ENCODE results near the gene SLC19A2. TPM values are rescaled to one million over a fixed set of nuclear protein-coding genes. Genes with fewer than 3 reads are reported as not detected.

The SLC19A2 gene
- total and polyA plus RNA-seq, 5 donors = 11.2 to 26.5 (median 16.6) TPM

- intact Hi-C loops (cut with DNase I) = no loop called here
- Histone ChIP-seq H3K9me3 (ENCODE audit: control insufficient read depth, low read length) (no peaks in the 10 kb centered on the region), H3K4me1 (ENCODE audit: control insufficient read depth, insufficient read depth, low read length) (peaks cover 1% of the 10 kb centered on the region), H3K27ac (ENCODE audit: low read length) (no peak overlapping the region), H3K4me3 (ENCODE audit: low read length) (no peak overlapping the region), H3K27me3 (ENCODE audit: control insufficient read depth, insufficient read depth) (no peaks in the 10 kb centered on the region)
- 91% methylated on average over 5 of the region's 5 CpGs for whole genome bisulfite sequencing
- no peak for DNase-seq
- ATAC-seq = no peak
Observed at GRCh38 chr1:169473347-169473746, 12.4 kb downstream of the SLC19A2 start.

GRCh38 chr1:169472738-169473137 is 13.0 kb downstream of the SLC19A2 start:
- no peak for ATAC-seq

GRCh38 chr1:169468982-169469381 is 16.8 kb downstream of the SLC19A2 start:
- DNase-seq (no peak), ATAC-seq (no peak)
- intact Hi-C loops (cut with DNase I) = loop anchor here in 2 of 4 donors (5.0 to 10.0 kb wide), 2 partner anchors 73 to 76 kb away; no protein-coding TSS in a partner anchor
- H3K27me3 ChIP-seq (ENCODE audit: control insufficient read depth, insufficient read depth) = no peaks in the 10 kb centered on the region
- no peaks in the 10 kb centered on the region for H3K9me3 ChIP-seq (ENCODE audit: control insufficient read depth, low read length)
- H3K27ac ChIP-seq (ENCODE audit: low read length) = no peak overlapping the region
- no peaks in the 10 kb centered on the region for H3K4me1 ChIP-seq (ENCODE audit: control insufficient read depth, insufficient read depth, low read length)
- H3K4me3 ChIP-seq (ENCODE audit: low read length) = no peak overlapping the region

More at GRCh38 chr1:169472738-169473137, 13.0 kb downstream of the SLC19A2 start:
- Histone ChIP-seq H3K27ac (ENCODE audit: low read length) (no peak overlapping the region), H3K27me3 (ENCODE audit: control insufficient read depth, insufficient read depth) (no peaks in the 10 kb centered on the region), H3K4me3 (ENCODE audit: low read length) (no peak overlapping the region), H3K9me3 (ENCODE audit: control insufficient read depth, low read length) (no peaks in the 10 kb centered on the region), H3K4me1 (ENCODE audit: control insufficient read depth, insufficient read depth, low read length) (peaks cover 1% of the 10 kb centered on the region)
- no peak for DNase-seq
- WGBS = 91% methylated on average over 3 of the region's 3 CpGs
- intact Hi-C loops (cut with DNase I) = no loop called here

- intact Hi-C loops (cut with DNase I) = loop anchor here in 2 of 4 donors (5.0 to 10.0 kb wide), 2 partner anchors 76 to 78 kb away; no protein-coding TSS in a partner anchor
- no peak for DNase-seq
- Histone ChIP-seq H3K4me1 (ENCODE audit: control insufficient read depth, insufficient read depth, low read length) (no peaks in the 10 kb centered on the region), H3K27me3 (ENCODE audit: control insufficient read depth, insufficient read depth) (no peaks in the 10 kb centered on the region), H3K27ac (ENCODE audit: low read length) (no peak overlapping the region), H3K9me3 (ENCODE audit: control insufficient read depth, low read length) (no peaks in the 10 kb centered on the region), H3K4me3 (ENCODE audit: low read length) (no peak overlapping the region)
- ATAC-seq = no peak
- WGBS = 79% methylated on average over 8 of the region's 8 CpGs
Observed at GRCh38 chr1:169466259-169467230, 19.2 kb downstream of the SLC19A2 start.

- no peak overlapping the region for H3K4me3 ChIP-seq (ENCODE audit: low read length)
- H3K27ac ChIP-seq (ENCODE audit: low read length) = no peak overlapping the region
- DNase-seq (no peak), ATAC-seq (no peak)
- H3K9me3 ChIP-seq (ENCODE audit: control insufficient read depth, low read length) = no peaks in the 10 kb centered on the region
- peaks cover 4% of the 10 kb centered on the region for H3K4me1 ChIP-seq (ENCODE audit: control insufficient read depth, insufficient read depth, low read length)
- intact Hi-C loops (cut with DNase I) = loop anchor here in 2 of 4 donors (5.0 to 10.0 kb wide), 2 partner anchors 77 to 80 kb away; no protein-coding TSS in a partner anchor
- H3K27me3 ChIP-seq (ENCODE audit: control insufficient read depth, insufficient read depth) = no peaks in the 10 kb centered on the region
Observed at GRCh38 chr1:169465281-169465680, 20.5 kb downstream of the SLC19A2 start.

- 96% methylated on average over 5 of the region's 5 CpGs for WGBS
- Histone ChIP-seq H3K4me1 (ENCODE audit: control insufficient read depth, insufficient read depth, low read length) (peaks cover 4% of the 10 kb centered on the region), H3K4me3 (ENCODE audit: low read length) (no peak overlapping the region), H3K9me3 (ENCODE audit: control insufficient read depth, low read length) (no peaks in the 10 kb centered on the region), H3K27ac (ENCODE audit: low read length) (no peak overlapping the region), H3K27me3 (ENCODE audit: control insufficient read depth, insufficient read depth) (no peaks in the 10 kb centered on the region)
- intact Hi-C loops (cut with DNase I) = loop anchor here in 1 of 4 donors (10.0 kb wide), 1 partner anchor 82 kb away; no protein-coding TSS in a partner anchor
- DNase-seq = no peak
- no peak for ATAC-seq
Observed at GRCh38 chr1:169462385-169462784, 23.4 kb downstream of the SLC19A2 start.

GRCh38 chr1:169461390-169462000 is 24.2 kb downstream of the SLC19A2 start:
- H3K4me3 ChIP-seq (ENCODE audit: low read length) = no peak overlapping the region
- no peak for ATAC-seq
- no peaks in the 10 kb centered on the region for H3K27me3 ChIP-seq (ENCODE audit: control insufficient read depth, insufficient read depth)
- no peak for DNase-seq
- H3K27ac ChIP-seq (ENCODE audit: low read length) = no peak overlapping the region
- intact Hi-C loops (cut with DNase I) = loop anchor here in 1 of 4 donors (10.0 kb wide), 1 partner anchor 83 kb away; no protein-coding TSS in a partner anchor
- peaks cover 4% of the 10 kb centered on the region for H3K4me1 ChIP-seq (ENCODE audit: control insufficient read depth, insufficient read depth, low read length)
- no peaks in the 10 kb centered on the region for H3K9me3 ChIP-seq (ENCODE audit: control insufficient read depth, low read length)
- 78% methylated on average over 4 of the region's 4 CpGs for WGBS

- WGBS = 7% methylated on average over 35 of the region's 35 CpGs
- intact Hi-C loops (cut with DNase I) = loop anchor here in 1 of 4 donors (10.0 kb wide), 1 partner anchor 84 kb away; no protein-coding TSS in a partner anchor
- H3K4me3 ChIP-seq (ENCODE audit: low read length) = peak overlapping the region; percentile 66
- H3K4me1 ChIP-seq (ENCODE audit: control insufficient read depth, insufficient read depth, low read length) = peaks cover 4% of the 10 kb centered on the region
- no peaks in the 10 kb centered on the region for H3K9me3 ChIP-seq (ENCODE audit: control insufficient read depth, low read length)
- peak; percentile 21 to 56 (median 51) for DNase-seq
- peak; percentile 63 to 67 for ATAC-seq
- no peak overlapping the region for H3K27ac ChIP-seq (ENCODE audit: low read length)
- no peaks in the 10 kb centered on the region for H3K27me3 ChIP-seq (ENCODE audit: control insufficient read depth, insufficient read depth)
Observed at GRCh38 chr1:169460191-169460833, 25.4 kb downstream of the SLC19A2 start.

- DNase-seq (no peak), ATAC-seq (no peak)
- intact Hi-C loops (cut with DNase I) = no loop called here
- no peaks in the 10 kb centered on the region for H3K27me3 ChIP-seq (ENCODE audit: control insufficient read depth, insufficient read depth)
- no peak overlapping the region for H3K27ac ChIP-seq (ENCODE audit: low read length)
- 97% methylated on average over 1 of the region's 1 CpG for WGBS
- H3K9me3 ChIP-seq (ENCODE audit: control insufficient read depth, low read length) = no peaks in the 10 kb centered on the region
- no peak overlapping the region for H3K4me3 ChIP-seq (ENCODE audit: low read length)
- H3K4me1 ChIP-seq (ENCODE audit: control insufficient read depth, insufficient read depth, low read length) = peaks cover 4% of the 10 kb centered on the region
Observed at GRCh38 chr1:169457443-169457842, 28.3 kb downstream of the SLC19A2 start.

- no peaks in the 10 kb centered on the region for H3K9me3 ChIP-seq (ENCODE audit: control insufficient read depth, low read length)
- peaks cover 4% of the 10 kb centered on the region for H3K4me1 ChIP-seq (ENCODE audit: control insufficient read depth, insufficient read depth, low read length)
- no peaks in the 10 kb centered on the region for H3K27me3 ChIP-seq (ENCODE audit: control insufficient read depth, insufficient read depth)
- H3K27ac ChIP-seq (ENCODE audit: low read length) = no peak overlapping the region
- intact Hi-C loops (cut with DNase I) = no loop called here
- WGBS = 60% methylated on average over 2 of the region's 2 CpGs
- no peak for ATAC-seq
- no peak for DNase-seq
- H3K4me3 ChIP-seq (ENCODE audit: low read length) = no peak overlapping the region
Observed at GRCh38 chr1:169456029-169456428, 29.7 kb downstream of the SLC19A2 start.
